Right kidney (tissue), 1 donor: ENCODE measurements around the gene GIMAP1.

Experiments used
- DNase-seq: peaks from one replicate; pipeline ENCODE4 v3.0.0-alpha.2; 2016

The GIMAP1 gene

GRCh38 chr7:150721970-150722373, 5.6 kb downstream of the GIMAP1 start:
- no peak for DNase-seq

- no peak for DNase-seq
Observed at GRCh38 chr7:150722431-150722931, 6.1 kb downstream of the GIMAP1 start.

- no peak for DNase-seq
Observed at GRCh38 chr7:150723467-150723866, 7.1 kb downstream of the GIMAP1 start.

- no peak for DNase-seq
Observed at GRCh38 chr7:150727381-150727780, 11.0 kb downstream of the GIMAP1 start.

GRCh38 chr7:150728011-150728410, 11.6 kb downstream of the GIMAP1 start:
- DNase-seq: no peak

- DNase-seq: no peak
Observed at GRCh38 chr7:150728609-150729008, 12.2 kb downstream of the GIMAP1 start.

GRCh38 chr7:150731916-150732315, 15.5 kb downstream of the GIMAP1 start:
- DNase-seq: no peak

GRCh38 chr7:150732786-150733481, 16.5 kb downstream of the GIMAP1 start:
- no peak for DNase-seq

GRCh38 chr7:150733482-150734095, 17.2 kb downstream of the GIMAP1 start:
- no peak for DNase-seq

- no peak for DNase-seq
Observed at GRCh38 chr7:150734254-150734653, 17.8 kb downstream of the GIMAP1 start.

- DNase-seq: no peak
Observed at GRCh38 chr7:150735596-150736358, 19.4 kb downstream of the GIMAP1 start.

GRCh38 chr7:150736864-150737263, 20.5 kb downstream of the GIMAP1 start:
- DNase-seq: no peak

GRCh38 chr7:150737265-150738055, 21.0 kb downstream of the GIMAP1 start, which contains the start of gene GIMAP5:
Gene GIMAP5, plus strand, starts transcription at chr7:150737418. Its CDS starts 3,467 bp downstream, at chr7:150740885.
- no peak for DNase-seq

- DNase-seq: no peak
Observed at GRCh38 chr7:150738092-150738491, 21.7 kb downstream of the GIMAP1 start.

- DNase-seq: no peak
Observed at GRCh38 chr7:150738591-150739001, 22.2 kb downstream of the GIMAP1 start.

- DNase-seq: no peak
Observed at GRCh38 chr7:150739033-150739432, 22.6 kb downstream of the GIMAP1 start.

- no peak for DNase-seq
Observed at GRCh38 chr7:150740053-150740452, 23.6 kb downstream of the GIMAP1 start.

GRCh38 chr7:150742286-150742968, 26.0 kb downstream of the GIMAP1 start:
- DNase-seq: no peak

GRCh38 chr7:150744041-150744656, 27.7 kb downstream of the GIMAP1 start:
- no peak for DNase-seq

- no peak for DNase-seq
Observed at GRCh38 chr7:150745086-150745485, 28.7 kb downstream of the GIMAP1 start.

- DNase-seq: no peak
Observed at GRCh38 chr7:150745876-150746275, 29.5 kb downstream of the GIMAP1 start.
